MM.1S (cell line): ENCODE data around the gene GSE1.

ENCODE experiments used
- CTCF ChIP-seq: fragments of 300-600 bp; sonication (generic); IDR thresholded peaks from 2 replicates; pipeline ENCODE4 v1.5.1; 2016; ENCODE audit warnings: antibody characterized with exemption, low read length, mixed read lengths
- EZH2phosphoT487 ChIP-seq: fragments of 300-600 bp; sonication (generic); IDR thresholded peaks from 2 replicates; pipeline ENCODE4 v1.6.1; 2018; ENCODE audit warnings: antibody characterized with exemption, low read length

GRCh38 chr16:85602402-85603202 lies 10.5 kb upstream of the GSE1 start:
- TF ChIP-seq EZH2phosphoT487 (no peak), CTCF (no peak)
